Neural progenitor cell (in vitro differentiated cells): Measurements from ENCODE around the gene KIF2C. TPM values are rescaled to one million over a fixed set of nuclear protein-coding genes. Genes with fewer than 3 reads are reported as not detected.
"Not testable (repeated sequence)": the region's sequence is repeated elsewhere in the genome, so short reads cannot be mapped to it uniquely, and the experiment has no call there.

Source experiments
- DNase-seq: peaks from one replicate; pipeline ENCODE4 v3.0.0-alpha.2; 2016; ENCODE audit warnings: low spot score
- H2AFZ ChIP-seq: fragments of 200-600 bp; sonication (generic); replicated peaks from 2 replicates; pipeline ENCODE4 v1.6.1; 2016; ENCODE audit warnings: antibody characterized with exemption
- H3F3A ChIP-seq: fragments of 200-600 bp; sonication (generic); 2 replicates; pipeline ENCODE4 v1.6.1; 2016; ENCODE audit warnings: antibody characterized with exemption, low read depth
- H3K27ac ChIP-seq: fragments of 200-600 bp; sonication (generic); 2 replicates; pipeline ENCODE4 v1.5.1; 2016; ENCODE audit warnings: mild to moderate bottlenecking
- H3K27me3 ChIP-seq: fragments of 200-600 bp; sonication (generic); 2 replicates; pipeline ENCODE4 v1.6.1; 2016; ENCODE audit warnings: mild to moderate bottlenecking, moderate library complexity
- H3K36me3 ChIP-seq: fragments of 200-600 bp; sonication (generic); 2 replicates; pipeline ENCODE4 v1.5.1; 2016
- H3K4me1 ChIP-seq: fragments of 200-600 bp; sonication (generic); 2 replicates; pipeline ENCODE4 v1.6.1; 2016; ENCODE audit warnings: mixed run types
- H3K4me2 ChIP-seq: fragments of 200-600 bp; sonication (generic); 2 replicates; pipeline ENCODE4 v1.6.1; 2016
- H3K4me3 ChIP-seq: fragments of 200-600 bp; sonication (generic); 2 replicates; pipeline ENCODE4 v1.5.1; 2016
- H3K79me2 ChIP-seq: fragments of 200-600 bp; sonication (generic); 2 replicates; pipeline ENCODE4 v1.6.1; 2016; ENCODE audit warnings: low read depth
- H3K9ac ChIP-seq: fragments of 200-600 bp; sonication (generic); 2 replicates; pipeline ENCODE4 v1.6.1; 2016
- H3K9me3 ChIP-seq: fragments of 200-600 bp; sonication (generic); 2 replicates; pipeline ENCODE4 v1.5.1; 2016; ENCODE audit warnings: low read depth
- H4K20me1 ChIP-seq: fragments of 200-600 bp; sonication (generic); 2 replicates; pipeline ENCODE4 v1.6.1; 2016; ENCODE audit warnings: low read depth
- H3K27ac Mint-ChIP-seq: 3 replicates; pipeline ENCODE4 v1.8.0; 2021; ENCODE audit warnings: mixed read lengths
- H3K27me3 Mint-ChIP-seq: 2 replicates; pipeline ENCODE4 v1.8.0; 2022; ENCODE audit warnings: low read depth, mild to moderate bottlenecking, inconsistent platforms, moderate library complexity, mixed read lengths; ENCODE audit not compliant: insufficient read depth
- H3K36me3 Mint-ChIP-seq: 3 replicates; pipeline ENCODE4 v1.8.0; 2021; ENCODE audit warnings: mixed read lengths
- H3K4me1 Mint-ChIP-seq: 3 replicates; pipeline ENCODE4 v1.8.0; 2021; ENCODE audit warnings: mixed read lengths
- H3K4me3 Mint-ChIP-seq: 3 replicates; pipeline ENCODE4 v1.8.0; 2021; ENCODE audit warnings: mild to moderate bottlenecking, moderate library complexity, mixed read lengths
- H3K9me3 Mint-ChIP-seq: 3 replicates; pipeline ENCODE4 v1.8.0; 2020; ENCODE audit warnings: mixed read lengths
- CTCF ChIP-seq: fragments of 200-600 bp; sonication (generic); IDR thresholded peaks from 2 replicates; pipeline ENCODE4 v1.5.1; 2017; ENCODE audit warnings: antibody characterized with exemption, mild to moderate bottlenecking
- EZH2 ChIP-seq: fragments of 200-600 bp; sonication (generic); IDR thresholded peaks from 2 replicates; pipeline ENCODE4 v1.6.1; 2017; ENCODE audit warnings: antibody characterized with exemption, mild to moderate bottlenecking, moderate library complexity
- EZH2phosphoT487 ChIP-seq: fragments of 200-600 bp; sonication (generic); IDR thresholded peaks from 2 replicates; pipeline ENCODE4 v1.6.1; 2017; ENCODE audit warnings: antibody characterized with exemption
- total RNA-seq: library from RNA; depleted of rRNA; stranded (reverse); fragments of >200 nt; gene quantifications from 2 replicates; pipeline ENCODE4 v1.2.3, GENCODE V29; 2015; ENCODE audit warnings: low replicate concordance

KIF2C gene
- total RNA-seq, 1 donor from 2014 or later = 133 TPM

- Mint-ChIP-seq H3K9me3 (peaks cover 9% of the 10 kb centered on the region), H3K27ac (no peak overlapping the region), H3K4me1 (peaks cover 21% of the 10 kb centered on the region), H3K36me3 (no peaks in the 10 kb centered on the region), H3K4me3 (no peak overlapping the region), H3K27me3 (peaks cover 16% of the 10 kb centered on the region)
- Histone ChIP-seq H3K9me3 (no peaks in the 10 kb centered on the region), H3K4me2 (no peak overlapping the region), H3K27ac (no peak overlapping the region), H3K27me3 (no peaks in the 10 kb centered on the region), H3K36me3 (no peaks in the 10 kb centered on the region), H3K9ac (no peak overlapping the region), H2AFZ (no peak overlapping the region), H3K79me2 (peaks cover 12% of the 10 kb centered on the region), H4K20me1 (no peaks in the 10 kb centered on the region), H3F3A (peaks cover 9% of the 10 kb centered on the region), H3K4me1 (peaks cover 4% of the 10 kb centered on the region), H3K4me3 (no peak overlapping the region)
- DNase-seq = no peak
- no peak for TF ChIP-seq EZH2
- no peak for TF ChIP-seq CTCF
- no peak for TF ChIP-seq EZH2phosphoT487
Measured at GRCh38 chr1:44735992-44736391, 3.6 kb upstream of the KIF2C start.

DNA sequence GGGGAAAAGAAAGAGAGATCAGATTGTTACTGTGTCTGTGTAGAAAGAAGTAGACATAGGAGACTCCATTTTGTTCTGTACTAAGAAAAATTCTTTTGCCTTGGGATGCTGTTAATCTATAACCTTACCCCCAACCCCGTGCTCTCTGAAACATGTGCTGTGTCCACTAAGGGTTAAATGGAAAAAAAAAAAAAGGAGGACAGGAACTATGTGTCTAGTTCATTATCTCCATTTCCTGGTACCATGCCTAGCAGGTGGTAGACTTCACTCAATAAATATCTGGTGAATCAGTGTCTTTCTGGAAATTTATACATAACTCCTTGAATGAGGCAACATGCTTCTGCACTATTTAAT lies 707 bp upstream of the KIF2C start:
- DNase-seq, H3K27ac Mint-ChIP-seq, H3K9ac ChIP-seq, H3K27me3 ChIP-seq, H3K9me3 ChIP-seq, H3K36me3 ChIP-seq, H3F3A ChIP-seq, H3K4me1 ChIP-seq, H4K20me1 ChIP-seq, H3K9me3 Mint-ChIP-seq, H2AFZ ChIP-seq, H3K27ac ChIP-seq, H3K36me3 Mint-ChIP-seq: not testable (repeated sequence)
- H3K27me3 Mint-ChIP-seq = peaks cover 16% of the 10 kb centered on the region
- peak overlapping the region; percentile 93 for H3K4me2 ChIP-seq
- H3K4me1 Mint-ChIP-seq = peaks cover 28% of the 10 kb centered on the region
- peak overlapping the region; percentile 97 for H3K4me3 Mint-ChIP-seq
- peak overlapping the region; percentile 78 for H3K4me3 ChIP-seq
- H3K79me2 ChIP-seq = peaks cover 41% of the 10 kb centered on the region

GRCh38 chr1:44740179-44740617 lies 561 bp downstream of the KIF2C start:
- Histone ChIP-seq H3K27ac (no peak overlapping the region), H3K79me2 (peaks cover 54% of the 10 kb centered on the region), H3K9me3 (no peaks in the 10 kb centered on the region), H4K20me1 (peaks cover 15% of the 10 kb centered on the region), H3K4me1 (peaks cover 10% of the 10 kb centered on the region), H3F3A (no peaks in the 10 kb centered on the region), H3K4me2 (peak overlapping the region; percentile 93), H3K27me3 (no peaks in the 10 kb centered on the region), H3K4me3 (peak overlapping the region; percentile 78), H3K36me3 (no peaks in the 10 kb centered on the region), H2AFZ (peak overlapping the region; percentile 81), H3K9ac (peak overlapping the region; percentile 64)
- Mint-ChIP-seq H3K9me3 (peaks cover 9% of the 10 kb centered on the region), H3K27me3 (peaks cover 16% of the 10 kb centered on the region), H3K4me1 (peaks cover 28% of the 10 kb centered on the region), H3K36me3 (peaks cover 14% of the 10 kb centered on the region), H3K27ac (peak overlapping the region; percentile 97), H3K4me3 (peak overlapping the region; percentile 97)
- DNase-seq = peak; percentile 50
- no peak for TF ChIP-seq EZH2phosphoT487
- TF ChIP-seq EZH2 = no peak
- TF ChIP-seq CTCF = no peak

GRCh38 chr1:44743211-44743610 lies 3.6 kb downstream of the KIF2C start:
- H3K9me3 Mint-ChIP-seq = peaks cover 6% of the 10 kb centered on the region
- Histone ChIP-seq H2AFZ (no peak overlapping the region), H3K27me3 (no peaks in the 10 kb centered on the region), H3K4me1 (peaks cover 10% of the 10 kb centered on the region), H3F3A (no peaks in the 10 kb centered on the region), H4K20me1 (peaks cover 24% of the 10 kb centered on the region), H3K9me3 (no peaks in the 10 kb centered on the region), H3K79me2 (peaks cover 67% of the 10 kb centered on the region), H3K36me3 (peaks cover 7% of the 10 kb centered on the region), H3K9ac (no peak overlapping the region), H3K4me2 (no peak overlapping the region), H3K27ac (no peak overlapping the region), H3K4me3 (no peak overlapping the region)
- H3K36me3 Mint-ChIP-seq = peaks cover 26% of the 10 kb centered on the region
- no peak for DNase-seq
- H3K4me3 Mint-ChIP-seq = peak overlapping the region; percentile 64
- H3K27ac Mint-ChIP-seq = no peak overlapping the region
- TF ChIP-seq EZH2 (no peak), EZH2phosphoT487 (no peak), CTCF (no peak)
- H3K4me1 Mint-ChIP-seq = peaks cover 28% of the 10 kb centered on the region
- H3K27me3 Mint-ChIP-seq = peaks cover 9% of the 10 kb centered on the region
